Panc1 (cell line): ENCODE measurements around the gene RBM47.

ENCODE experiments used
- CTCF ChIP-seq: fragments of 450-650 bp; IDR thresholded peaks from 2 replicates; pipeline ENCODE4 v1.5.1; 2017; ENCODE audit warnings: mild to moderate bottlenecking
- REST ChIP-seq, 2 experiments: IDR thresholded peaks; 2 replicates each; pipeline ENCODE4 v1.6.1; 2011 to 2012; ENCODE audit warnings: low read depth in 2 of 2, control low read depth in 1 of 2, low read length in 1 of 2, mild to moderate bottlenecking in 1 of 2, moderate library complexity in 1 of 2; ENCODE audit not compliant: insufficient read depth in 1 of 2

- no peak for TF ChIP-seq REST (IDR thresholded peaks at IDR 0.05; ENCODE audit: insufficient read depth in 1 of 2, low read depth in 2 of 2, low read length in 1 of 2)
- TF ChIP-seq CTCF = no peak
Observed at GRCh38 chr4:40402556-40402955, 227.1 kb downstream of the RBM47 start.
